H9 (cell line): ENCODE measurements around the gene PLGRKT. TPM values are rescaled to one million over a fixed set of nuclear protein-coding genes. Genes with fewer than 3 reads are reported as not detected.

ENCODE experiments used
- DNase-seq: peaks from one replicate; pipeline ENCODE4 v3.0.0-alpha.2; 2017
- H2AFZ ChIP-seq: one replicate; pipeline ENCODE4 v1.6.1; 2013; ENCODE audit warnings: mild to moderate bottlenecking, low read length, control low read depth, moderate library complexity
- H2AK5ac ChIP-seq: 2 replicates; pipeline ENCODE4 v1.6.1; 2013; ENCODE audit warnings: low read length, control low read depth, mixed read lengths; ENCODE audit not compliant: insufficient read length
- H2BK120ac ChIP-seq: one replicate; pipeline ENCODE4 v1.6.1; 2013; ENCODE audit warnings: low read depth, mild to moderate bottlenecking, low read length, control low read depth, inconsistent platforms; ENCODE audit not compliant: poor library complexity, severe bottlenecking
- H2BK12ac ChIP-seq: 2 replicates; pipeline ENCODE4 v1.6.1; 2013; ENCODE audit warnings: low read length, control low read depth, mixed read lengths, low read depth; ENCODE audit not compliant: insufficient read length
- H2BK15ac ChIP-seq: 2 replicates; pipeline ENCODE4 v1.6.1; 2013; ENCODE audit warnings: low read depth, low read length, control low read depth
- H2BK20ac ChIP-seq: one replicate; pipeline ENCODE4 v1.6.1; 2013; ENCODE audit warnings: low read depth, mild to moderate bottlenecking, low read length, control low read depth, inconsistent platforms; ENCODE audit not compliant: poor library complexity, severe bottlenecking
- H2BK5ac ChIP-seq: 2 replicates; pipeline ENCODE4 v1.6.1; 2013; ENCODE audit warnings: low read length, control low read depth, mixed read lengths; ENCODE audit not compliant: insufficient read length
- H3K14ac ChIP-seq: 2 replicates; pipeline ENCODE4 v1.6.1; 2013; ENCODE audit warnings: low read length, control low read depth; ENCODE audit not compliant: insufficient read depth
- H3K18ac ChIP-seq: 2 replicates; pipeline ENCODE4 v1.6.1; 2013; ENCODE audit warnings: low read depth, mild to moderate bottlenecking, mixed read lengths, low read length, control low read depth; ENCODE audit not compliant: insufficient read length
- H3K23ac ChIP-seq: 2 replicates; pipeline ENCODE4 v1.6.1; 2013; ENCODE audit warnings: low read length, control low read depth, mixed read lengths, low read depth; ENCODE audit not compliant: insufficient read length
- H3K23me2 ChIP-seq: 2 replicates; pipeline ENCODE4 v1.6.1; 2013; ENCODE audit warnings: low read depth, mild to moderate bottlenecking, mixed read lengths, low read length, control low read depth; ENCODE audit not compliant: insufficient read length, poor library complexity, severe bottlenecking
- H3K27ac ChIP-seq: 2 replicates; pipeline ENCODE4 v1.5.1; 2013; ENCODE audit warnings: low read length, control low read depth, mixed read lengths, low read depth; ENCODE audit not compliant: insufficient read length
- H3K27me3 ChIP-seq: 2 replicates; pipeline ENCODE4 v1.6.1; 2013; ENCODE audit warnings: low read length, control low read depth, inconsistent platforms; ENCODE audit not compliant: insufficient read depth
- H3K4ac ChIP-seq: 2 replicates; pipeline ENCODE4 v1.6.1; 2013; ENCODE audit warnings: low read depth, mild to moderate bottlenecking, control low read depth, inconsistent platforms, low read length, moderate library complexity
- H3K4me1 ChIP-seq: 2 replicates; pipeline ENCODE4 v1.6.1; 2013; ENCODE audit warnings: low read length, control low read depth, inconsistent platforms; ENCODE audit not compliant: insufficient read depth
- H3K4me2 ChIP-seq: 2 replicates; pipeline ENCODE4 v1.6.1; 2013; ENCODE audit warnings: low read length, control low read depth, mixed read lengths; ENCODE audit not compliant: insufficient read length, insufficient read depth
- H3K56ac ChIP-seq: 2 replicates; pipeline ENCODE4 v1.6.1; 2013; ENCODE audit warnings: low read depth, mild to moderate bottlenecking, mixed read lengths, low read length, control low read depth; ENCODE audit not compliant: insufficient read length
- H3K79me1 ChIP-seq: 2 replicates; pipeline ENCODE4 v1.6.1; 2013; ENCODE audit warnings: low read depth, mild to moderate bottlenecking, moderate library complexity, low read length, control low read depth, inconsistent platforms; ENCODE audit not compliant: insufficient read depth, poor library complexity, severe bottlenecking
- H3K79me2 ChIP-seq: 2 replicates; pipeline ENCODE4 v1.6.1; 2013; ENCODE audit warnings: low read length, control low read depth, inconsistent platforms; ENCODE audit not compliant: insufficient read depth
- H3K9ac ChIP-seq: 2 replicates; pipeline ENCODE4 v1.6.1; 2013; ENCODE audit warnings: low read length, control low read depth, mixed read lengths; ENCODE audit not compliant: insufficient read length; ENCODE audit errors: extremely low read depth
- H3K9me3 ChIP-seq: one replicate; pipeline ENCODE4 v1.6.1; 2013; ENCODE audit warnings: low read depth, low read length, inconsistent platforms; ENCODE audit not compliant: control insufficient read depth
- H3T11ph ChIP-seq: one replicate; pipeline ENCODE4 v1.6.1; 2013; ENCODE audit warnings: mild to moderate bottlenecking, low read length, control low read depth, inconsistent platforms
- H4K20me1 ChIP-seq: one replicate; pipeline ENCODE4 v1.6.1; 2013; ENCODE audit not compliant: control insufficient read depth, insufficient read length, insufficient read depth
- H4K5ac ChIP-seq: 2 replicates; pipeline ENCODE4 v1.6.1; 2013; ENCODE audit warnings: low read depth, mild to moderate bottlenecking, mixed read lengths, low read length, control low read depth; ENCODE audit not compliant: insufficient read length
- H4K8ac ChIP-seq: replicated peaks from 2 replicates; pipeline ENCODE4 v1.6.1; 2013; ENCODE audit warnings: low read length, control low read depth, mixed read lengths, low read depth; ENCODE audit not compliant: insufficient read length
- H4K91ac ChIP-seq: 2 replicates; pipeline ENCODE4 v1.6.1; 2013; ENCODE audit warnings: low read depth, mild to moderate bottlenecking, moderate library complexity, mixed read lengths, low read length, control low read depth; ENCODE audit not compliant: insufficient read length
- H3K27ac Mint-ChIP-seq, 3 experiments: 2 replicates in 2 of 3; 3 replicates in 1 of 3; pipeline ENCODE4 v1.8.0; 2020 to 2021; ENCODE audit warnings: mixed read lengths in 3 of 3, mild to moderate bottlenecking in 1 of 3, moderate library complexity in 1 of 3
- H3K27me3 Mint-ChIP-seq: 2 replicates; pipeline ENCODE4 v1.8.0; 2021; ENCODE audit warnings: low read depth, mild to moderate bottlenecking, moderate library complexity, mixed read lengths
- H3K36me3 Mint-ChIP-seq, 3 experiments: 2 replicates in 2 of 3; 3 replicates in 1 of 3; pipeline ENCODE4 v1.8.0; 2020 to 2021; ENCODE audit warnings: low read depth in 3 of 3, mixed read lengths in 3 of 3; ENCODE audit not compliant: insufficient read depth in 1 of 3
- H3K4me1 Mint-ChIP-seq, 2 experiments: 2 replicates each; pipeline ENCODE4 v1.8.0; 2020; ENCODE audit warnings: mixed read lengths in 2 of 2
- H3K4me3 Mint-ChIP-seq, 2 experiments: 2 replicates in 1 of 2; 3 replicates in 1 of 2; pipeline ENCODE4 v1.8.0; 2020 to 2021; ENCODE audit warnings: mild to moderate bottlenecking in 2 of 2, mixed read lengths in 2 of 2, moderate library complexity in 1 of 2
- H3K9me3 Mint-ChIP-seq, 2 experiments: 2 replicates in 1 of 2; 3 replicates in 1 of 2; pipeline ENCODE4 v1.8.0; 2020; ENCODE audit warnings: mild to moderate bottlenecking in 2 of 2, mixed read lengths in 2 of 2, moderate library complexity in 1 of 2
- WGBS: extraction: QIAGEN DNeasy Blood & Tissue Kit; methylation state at CpG from one replicate; pipeline ENCODE4 v1.1.7; 2013; ENCODE audit warnings: missing lambda C conversion rate, low lambda C conversion rate, mixed read lengths; ENCODE audit not compliant: insufficient read length; ENCODE audit errors: extremely low coverage; 5-methylcytosine and 5-hydroxymethylcytosine counted together
- total RNA-seq: library from RNA; stranded (reverse); gene quantifications from 2 replicates; pipeline ENCODE4 v1.2.1, GENCODE V29; 2021
- TF ChIP-seq, protein P1 (sequence below): fragments of 200-600 bp; sonication (generic); conservative IDR thresholded peaks from 3 replicates; pipeline ENCODE4 v1.8.0; 2021; ENCODE audit warnings: antibody characterized with exemption, mild to moderate bottlenecking

PLGRKT gene
- total RNA-seq, 1 experiment from 2014 or later, result 19.6 TPM

DNA sequence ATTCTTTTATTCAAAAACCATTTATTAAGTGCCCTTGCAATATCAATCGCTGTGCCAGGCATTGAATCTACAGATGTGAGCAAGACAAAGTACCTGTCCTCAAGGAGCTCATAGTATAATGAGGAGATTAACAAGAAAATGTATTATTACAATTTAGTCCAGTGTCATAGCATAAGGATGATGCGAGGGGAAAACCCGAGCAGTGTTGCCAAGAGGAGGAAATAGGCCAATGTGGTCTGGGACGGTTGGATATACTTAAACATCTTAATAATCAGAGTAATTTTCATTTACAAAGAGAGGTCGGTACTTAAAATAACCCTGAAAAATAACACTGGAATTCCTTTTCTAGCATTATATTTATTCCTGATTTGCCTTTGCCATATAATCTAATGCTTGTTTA is 31.1 kb upstream of the PLGRKT start:
- no peak overlapping the region for H3K27ac ChIP-seq
- Mint-ChIP-seq H3K4me1 (peaks cover 5 to 6% of the 10 kb centered on the region in 2 experiments), H3K36me3 (no peaks in the 10 kb centered on the region), H3K27me3 (peaks cover 5% of the 10 kb centered on the region), H3K4me3 (no peak overlapping the region), H3K9me3 (no peaks in the 10 kb centered on the region), H3K27ac (no peak overlapping the region)
- H3K27me3 ChIP-seq, result no peaks in the 10 kb centered on the region
- no peaks in the 10 kb centered on the region for H3K4me1 ChIP-seq
- H3K18ac ChIP-seq, result no peak overlapping the region
- H3K4me2 ChIP-seq, result no peak overlapping the region
- H4K5ac ChIP-seq, result no peak overlapping the region
- no peaks in the 10 kb centered on the region for H4K20me1 ChIP-seq
- H3K79me2 ChIP-seq, result no peaks in the 10 kb centered on the region
- H3K9ac ChIP-seq, result no peak overlapping the region
- H2AFZ ChIP-seq, result no peak overlapping the region
- H2BK120ac ChIP-seq, result no peak overlapping the region
- no peak overlapping the region for H3K23ac ChIP-seq
- no peak overlapping the region for H2AK5ac ChIP-seq
- no peak overlapping the region for H3K56ac ChIP-seq
- no peak for DNase-seq
- H2BK20ac ChIP-seq, result no peak overlapping the region
- TF ChIP-seq, protein P1, sequence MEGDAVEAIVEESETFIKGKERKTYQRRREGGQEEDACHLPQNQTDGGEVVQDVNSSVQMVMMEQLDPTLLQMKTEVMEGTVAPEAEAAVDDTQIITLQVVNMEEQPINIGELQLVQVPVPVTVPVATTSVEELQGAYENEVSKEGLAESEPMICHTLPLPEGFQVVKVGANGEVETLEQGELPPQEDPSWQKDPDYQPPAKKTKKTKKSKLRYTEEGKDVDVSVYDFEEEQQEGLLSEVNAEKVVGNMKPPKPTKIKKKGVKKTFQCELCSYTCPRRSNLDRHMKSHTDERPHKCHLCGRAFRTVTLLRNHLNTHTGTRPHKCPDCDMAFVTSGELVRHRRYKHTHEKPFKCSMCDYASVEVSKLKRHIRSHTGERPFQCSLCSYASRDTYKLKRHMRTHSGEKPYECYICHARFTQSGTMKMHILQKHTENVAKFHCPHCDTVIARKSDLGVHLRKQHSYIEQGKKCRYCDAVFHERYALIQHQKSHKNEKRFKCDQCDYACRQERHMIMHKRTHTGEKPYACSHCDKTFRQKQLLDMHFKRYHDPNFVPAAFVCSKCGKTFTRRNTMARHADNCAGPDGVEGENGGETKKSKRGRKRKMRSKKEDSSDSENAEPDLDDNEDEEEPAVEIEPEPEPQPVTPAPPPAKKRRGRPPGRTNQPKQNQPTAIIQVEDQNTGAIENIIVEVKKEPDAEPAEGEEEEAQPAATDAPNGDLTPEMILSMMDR, result no peak
- H3T11ph ChIP-seq, result no peak overlapping the region
- H2BK5ac ChIP-seq, result no peak overlapping the region
- no peak overlapping the region for H3K4ac ChIP-seq
- H2BK15ac ChIP-seq, result no peak overlapping the region
- no peak overlapping the region for H4K8ac ChIP-seq
- H3K9me3 ChIP-seq, result no peaks in the 10 kb centered on the region
- H2BK12ac ChIP-seq, result no peak overlapping the region
- WGBS, result no CpG with 5 or more reads among the region's 5 CpGs
- no peak overlapping the region for H3K14ac ChIP-seq
- no peaks in the 10 kb centered on the region for H3K79me1 ChIP-seq
- no peak overlapping the region for H4K91ac ChIP-seq
- no peaks in the 10 kb centered on the region for H3K23me2 ChIP-seq
